Astrocyte (in vitro differentiated cells and primary cell): ENCODE measurements around the gene GALNT18. TPM values are rescaled to one million over a fixed set of nuclear protein-coding genes. Genes with fewer than 3 reads are reported as not detected.

Experiments used
- microRNA-seq: library from miRNA; unstranded; fragments of <30 nt; microRNA quantifications from one replicate; pipeline ENCODE4 v1.2.0, GENCODE V29; 2020
- total RNA-seq: library from RNA; stranded (reverse); gene quantifications from 2 replicates; pipeline ENCODE4 v1.2.1, GENCODE V29; 2021

GALNT18 gene
- total RNA-seq, 1 donor from 2014 or later: 6.5 TPM

Small RNAs within 50 kb of the gene (microRNA-seq; reads per million reads assigned to microRNA genes)
- gene MIR4299: not detected

Other genes starting within 250 kb of the GALNT18 start
- gene USP47, start 220.0 kb upstream of the GALNT18 start, total RNA-seq: 49.5 and 53.0 TPM in 2 replicates